GM12873 (cell line): Measurements from ENCODE around the gene DSN1.
A peak's percentile ranks its signal among the peaks of the same experiment; 100 is the strongest.

Experiments
- CTCF ChIP-seq: IDR thresholded peaks from 2 replicates; pipeline ENCODE4 v1.5.1; 2012; ENCODE audit warnings: low read depth, mild to moderate bottlenecking, moderate library complexity, low read length, control low read depth; ENCODE audit not compliant: insufficient read depth; ENCODE audit errors: missing control alignments

DSN1 gene

GRCh38 chr20:36818185-36818584 is 44.6 kb upstream of the DSN1 start:
- TF ChIP-seq CTCF: no peak

- TF ChIP-seq CTCF: no peak
These were observed 43.9 kb upstream of the DSN1 start for GRCh38 chr20:36817496-36817895.

GRCh38 chr20:36815454-36816091 is 42.0 kb upstream of the DSN1 start:
- no peak for TF ChIP-seq CTCF

- no peak for TF ChIP-seq CTCF
These were observed 39.3 kb upstream of the DSN1 start for GRCh38 chr20:36812594-36813463.

- peak; percentile 93 for TF ChIP-seq CTCF
These were observed 35.0 kb upstream of the DSN1 start for GRCh38 chr20:36808317-36809257.

- no peak for TF ChIP-seq CTCF
These were observed 32.5 kb upstream of the DSN1 start for GRCh38 chr20:36806049-36806448.
